Measurements from ENCODE around the gene WDR1.

Gene WDR1

GRCh38 chr4:10144479-10144878 lies 27.9 kb upstream of the WDR1 start:
- TF ChIP-seq ISL1 (CRISPR knock-in tag; IDR thresholded peaks at IDR 0.05) (no peak), CREB5 (CRISPR knock-in tag; IDR thresholded peaks at IDR 0.05; ENCODE audit: low read depth) (no peak), ZNF70 (CRISPR knock-in tag; IDR thresholded peaks at IDR 0.05) (no peak), PPARA (CRISPR knock-in tag; IDR thresholded peaks at IDR 0.05; ENCODE audit: borderline replicate concordance) (no peak), ESRRG (CRISPR knock-in tag; IDR thresholded peaks at IDR 0.05) (no peak), TOX (CRISPR knock-in tag; IDR thresholded peaks at IDR 0.05; ENCODE audit: borderline replicate concordance) (no peak), RARB (CRISPR knock-in tag; IDR thresholded peaks at IDR 0.05) (no peak), GLIS3 (CRISPR knock-in tag; IDR thresholded peaks at IDR 0.05) (no peak), TSHZ2 (CRISPR knock-in tag; IDR thresholded peaks at IDR 0.05) (no peak), CSRNP3 (CRISPR knock-in tag; IDR thresholded peaks at IDR 0.05) (no peak), CSDC2 (CRISPR knock-in tag; IDR thresholded peaks at IDR 0.05) (no peak), ZC3H10 (CRISPR knock-in tag; IDR thresholded peaks at IDR 0.05) (no peak), POU6F1 (CRISPR knock-in tag; IDR thresholded peaks at IDR 0.05; ENCODE audit: borderline replicate concordance, low read depth) (no peak), ZNF565 (CRISPR knock-in tag; conservative IDR thresholded peaks at IDR 0.05; ENCODE audit: low read depth) (no peak)
- no peak for ATAC-seq

- ATAC-seq = no peak
- TF ChIP-seq ISL1 (CRISPR knock-in tag; IDR thresholded peaks at IDR 0.05) (no peak), TSHZ2 (CRISPR knock-in tag; IDR thresholded peaks at IDR 0.05) (no peak), BACH2 (CRISPR knock-in tag; IDR thresholded peaks at IDR 0.05; ENCODE audit: borderline replicate concordance) (no peak), PPARA (CRISPR knock-in tag; IDR thresholded peaks at IDR 0.05; ENCODE audit: borderline replicate concordance) (no peak), ZC3H10 (CRISPR knock-in tag; IDR thresholded peaks at IDR 0.05) (no peak), ARNTL (CRISPR knock-in tag; IDR thresholded peaks at IDR 0.05; ENCODE audit: borderline replicate concordance, low read depth) (no peak), CSRNP3 (CRISPR knock-in tag; IDR thresholded peaks at IDR 0.05) (no peak), CREB5 (CRISPR knock-in tag; IDR thresholded peaks at IDR 0.05; ENCODE audit: low read depth) (no peak), POU6F1 (CRISPR knock-in tag; IDR thresholded peaks at IDR 0.05; ENCODE audit: borderline replicate concordance, low read depth) (no peak), CSDC2 (CRISPR knock-in tag; IDR thresholded peaks at IDR 0.05) (no peak), ZNF8 (CRISPR knock-in tag; IDR thresholded peaks at IDR 0.05) (no peak), TOX (CRISPR knock-in tag; IDR thresholded peaks at IDR 0.05; ENCODE audit: borderline replicate concordance) (no peak), ZFP3 (CRISPR knock-in tag; IDR thresholded peaks at IDR 0.05) (no peak), GLIS3 (CRISPR knock-in tag; IDR thresholded peaks at IDR 0.05) (no peak), ZNF70 (CRISPR knock-in tag; IDR thresholded peaks at IDR 0.05) (no peak), RARB (CRISPR knock-in tag; IDR thresholded peaks at IDR 0.05) (no peak)
These were observed 26.6 kb upstream of the WDR1 start for GRCh38 chr4:10143171-10143570.
